GM19193 (cell line): ENCODE data around the gene RBM15B.

ENCODE experiments used
- POLR2A ChIP-seq: IDR thresholded peaks from 4 replicates; pipeline ENCODE4 v1.6.1; 2011; ENCODE audit not compliant: insufficient read depth, insufficient read length; ENCODE audit errors: extremely low read depth

Gene RBM15B

GRCh38 chr3:51391075-51391565 is at the start of gene RBM15B:
RBM15B (plus strand) TSS chr3:51391285; CDS start chr3:51391400, 115 bp downstream.
- peak; percentile 86 for TF ChIP-seq POLR2A

- no peak for TF ChIP-seq POLR2A
These were observed 47.0 kb upstream of the RBM15B start for GRCh38 chr3:51343918-51344687.

- TF ChIP-seq POLR2A = no peak
These were observed 40.3 kb upstream of the RBM15B start for GRCh38 chr3:51350751-51351150.

- no peak for TF ChIP-seq POLR2A
These were observed 38.0 kb upstream of the RBM15B start for GRCh38 chr3:51353131-51353530.

- no peak for TF ChIP-seq POLR2A
These were observed 37.4 kb upstream of the RBM15B start for GRCh38 chr3:51353691-51354090.

GRCh38 chr3:51354172-51354571 is 36.9 kb upstream of the RBM15B start:
- no peak for TF ChIP-seq POLR2A

- no peak for TF ChIP-seq POLR2A
These were observed 36.1 kb upstream of the RBM15B start for GRCh38 chr3:51354731-51355615.

GRCh38 chr3:51355891-51356578 is 35.0 kb upstream of the RBM15B start:
- TF ChIP-seq POLR2A = no peak

GRCh38 chr3:51357856-51358255 is 33.2 kb upstream of the RBM15B start:
- TF ChIP-seq POLR2A = no peak

- no peak for TF ChIP-seq POLR2A
These were observed 32.1 kb upstream of the RBM15B start for GRCh38 chr3:51358981-51359380.

- TF ChIP-seq POLR2A = no peak
These were observed 30.3 kb upstream of the RBM15B start for GRCh38 chr3:51360806-51361205.

GRCh38 chr3:51361746-51362145 is 29.3 kb upstream of the RBM15B start:
- no peak for TF ChIP-seq POLR2A

- no peak for TF ChIP-seq POLR2A
These were observed 28.6 kb upstream of the RBM15B start for GRCh38 chr3:51362476-51362875.

GRCh38 chr3:51371943-51372557 is 19.0 kb upstream of the RBM15B start:
- no peak for TF ChIP-seq POLR2A

GRCh38 chr3:51373658-51374421 is 17.2 kb upstream of the RBM15B start:
- TF ChIP-seq POLR2A = no peak

GRCh38 chr3:51374456-51374855 is 16.6 kb upstream of the RBM15B start:
- TF ChIP-seq POLR2A = no peak
